ENCODE results near the gene CNPY1. TPM values are rescaled to one million over a fixed set of nuclear protein-coding genes. Genes with fewer than 3 reads are reported as not detected.

Gene CNPY1
- polyA plus RNA-seq, 1 donor from 2014 or later, result 0.36 TPM

- Histone ChIP-seq H3K9ac (ENCODE audit: low read length) (no peak overlapping the region), H2AFZ (ENCODE audit: low read depth, low read length) (no peak overlapping the region), H3K79me2 (replicated peaks; ENCODE audit: insufficient read depth, low read length) (no peaks in the 10 kb centered on the region), H3K4me3 (ENCODE audit: low read length) (no peak overlapping the region), H3K4me2 (ENCODE audit: low read length) (no peak overlapping the region), H3K27me3 (ENCODE audit: insufficient read depth, low read depth, low read length) (no peaks in the 10 kb centered on the region), H3K9me3 (ENCODE audit: low read length) (no peaks in the 10 kb centered on the region), H4K20me1 (ENCODE audit: insufficient read depth) (no peaks in the 10 kb centered on the region), H3K27ac (ENCODE audit: low read length) (no peak overlapping the region), H3K36me3 (ENCODE audit: insufficient read depth, low read length) (no peaks in the 10 kb centered on the region), H3K9me2 (ENCODE audit: insufficient read depth, low read length) (no peaks in the 10 kb centered on the region), H3F3A (ENCODE audit: insufficient read depth, low read length, poor library complexity, severe bottlenecking) (no peaks in the 10 kb centered on the region)
- TF ChIP-seq, protein P1, sequence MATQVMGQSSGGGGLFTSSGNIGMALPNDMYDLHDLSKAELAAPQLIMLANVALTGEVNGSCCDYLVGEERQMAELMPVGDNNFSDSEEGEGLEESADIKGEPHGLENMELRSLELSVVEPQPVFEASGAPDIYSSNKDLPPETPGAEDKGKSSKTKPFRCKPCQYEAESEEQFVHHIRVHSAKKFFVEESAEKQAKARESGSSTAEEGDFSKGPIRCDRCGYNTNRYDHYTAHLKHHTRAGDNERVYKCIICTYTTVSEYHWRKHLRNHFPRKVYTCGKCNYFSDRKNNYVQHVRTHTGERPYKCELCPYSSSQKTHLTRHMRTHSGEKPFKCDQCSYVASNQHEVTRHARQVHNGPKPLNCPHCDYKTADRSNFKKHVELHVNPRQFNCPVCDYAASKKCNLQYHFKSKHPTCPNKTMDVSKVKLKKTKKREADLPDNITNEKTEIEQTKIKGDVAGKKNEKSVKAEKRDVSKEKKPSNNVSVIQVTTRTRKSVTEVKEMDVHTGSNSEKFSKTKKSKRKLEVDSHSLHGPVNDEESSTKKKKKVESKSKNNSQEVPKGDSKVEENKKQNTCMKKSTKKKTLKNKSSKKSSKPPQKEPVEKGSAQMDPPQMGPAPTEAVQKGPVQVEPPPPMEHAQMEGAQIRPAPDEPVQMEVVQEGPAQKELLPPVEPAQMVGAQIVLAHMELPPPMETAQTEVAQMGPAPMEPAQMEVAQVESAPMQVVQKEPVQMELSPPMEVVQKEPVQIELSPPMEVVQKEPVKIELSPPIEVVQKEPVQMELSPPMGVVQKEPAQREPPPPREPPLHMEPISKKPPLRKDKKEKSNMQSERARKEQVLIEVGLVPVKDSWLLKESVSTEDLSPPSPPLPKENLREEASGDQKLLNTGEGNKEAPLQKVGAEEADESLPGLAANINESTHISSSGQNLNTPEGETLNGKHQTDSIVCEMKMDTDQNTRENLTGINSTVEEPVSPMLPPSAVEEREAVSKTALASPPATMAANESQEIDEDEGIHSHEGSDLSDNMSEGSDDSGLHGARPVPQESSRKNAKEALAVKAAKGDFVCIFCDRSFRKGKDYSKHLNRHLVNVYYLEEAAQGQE (IDR thresholded peaks at IDR 0.05; ENCODE audit: borderline replicate concordance), result no peak
- TF ChIP-seq SMC3 (conservative IDR thresholded peaks at IDR 0.05; ENCODE audit: poor library complexity), result no peak
- no peak for TF ChIP-seq POLR2AphosphoS5 (IDR thresholded peaks at IDR 0.05)
- no peak for TF ChIP-seq MXI1 (conservative IDR thresholded peaks at IDR 0.05; ENCODE audit: poor library complexity, severe bottlenecking)
- TF ChIP-seq TAF1 (IDR thresholded peaks at IDR 0.05; ENCODE audit: low read depth), result no peak
- no peak for TF ChIP-seq EZH2 (IDR thresholded peaks at IDR 0.05; ENCODE audit: borderline replicate concordance, insufficient read depth, low read length, poor library complexity, severe bottlenecking)
- TF ChIP-seq EP300 (conservative IDR thresholded peaks at IDR 0.05; ENCODE audit: poor library complexity, severe bottlenecking), result no peak
- TF ChIP-seq CTCF (IDR thresholded peaks at IDR 0.05; ENCODE audit: poor library complexity, severe bottlenecking), result no peak
- TF ChIP-seq RAD21 (conservative IDR thresholded peaks at IDR 0.05), result no peak
These were observed 4.2 kb downstream of the CNPY1 start for GRCh38 chr7:155541986-155542675.

- H3K9me3 ChIP-seq (ENCODE audit: low read length), result no peaks in the 10 kb centered on the region
- no peak overlapping the region for H3K27ac ChIP-seq (ENCODE audit: low read length)
- no peaks in the 10 kb centered on the region for H3K79me2 ChIP-seq (replicated peaks; ENCODE audit: insufficient read depth, low read length)
- no peaks in the 10 kb centered on the region for H4K20me1 ChIP-seq (ENCODE audit: insufficient read depth)
- H3K4me3 ChIP-seq (ENCODE audit: low read length), result no peak overlapping the region
- no peak overlapping the region for H3K9ac ChIP-seq (ENCODE audit: low read length)
- H3K9me2 ChIP-seq (ENCODE audit: insufficient read depth, low read length), result no peaks in the 10 kb centered on the region
- no peak overlapping the region for H2AFZ ChIP-seq (ENCODE audit: low read depth, low read length)
- TF ChIP-seq EZH2 (IDR thresholded peaks at IDR 0.05; ENCODE audit: borderline replicate concordance, insufficient read depth, low read length, poor library complexity, severe bottlenecking) (no peak), POLR2AphosphoS5 (IDR thresholded peaks at IDR 0.05) (no peak), EP300 (conservative IDR thresholded peaks at IDR 0.05; ENCODE audit: poor library complexity, severe bottlenecking) (no peak)
- H3K4me2 ChIP-seq (ENCODE audit: low read length), result no peak overlapping the region
- no peaks in the 10 kb centered on the region for H3K36me3 ChIP-seq (ENCODE audit: insufficient read depth, low read length)
- no peaks in the 10 kb centered on the region for H3F3A ChIP-seq (ENCODE audit: insufficient read depth, low read length, poor library complexity, severe bottlenecking)
- peaks cover 5% of the 10 kb centered on the region for H3K27me3 ChIP-seq (ENCODE audit: insufficient read depth, low read depth, low read length)
These were observed 5.8 kb downstream of the CNPY1 start for GRCh38 chr7:155540553-155540952.
